Endothelial cell (in vitro differentiated cells): ENCODE data around the gene INTS12. TPM values are rescaled to one million over a fixed set of nuclear protein-coding genes. Genes with fewer than 3 reads are reported as not detected.

ENCODE experiments used
- DNase-seq: peaks from one replicate; pipeline ENCODE4 v3.0.0; 2021; ENCODE audit warnings: low spot score
- H3K27ac Mint-ChIP-seq: one replicate; pipeline ENCODE4 v1.8.0; 2021; ENCODE audit warnings: mixed read lengths, inconsistent platforms; ENCODE audit not compliant: unreplicated experiment
- H3K27me3 Mint-ChIP-seq: one replicate; pipeline ENCODE4 v1.8.0; 2021; ENCODE audit warnings: mild to moderate bottlenecking, moderate library complexity, mixed read lengths, inconsistent platforms; ENCODE audit not compliant: unreplicated experiment
- H3K36me3 Mint-ChIP-seq: one replicate; pipeline ENCODE4 v1.8.0; 2021; ENCODE audit warnings: mild to moderate bottlenecking, low read depth, mixed read lengths, inconsistent platforms; ENCODE audit not compliant: unreplicated experiment
- H3K4me1 Mint-ChIP-seq: one replicate; pipeline ENCODE4 v1.8.0; 2021; ENCODE audit warnings: mild to moderate bottlenecking, mixed read lengths, inconsistent platforms; ENCODE audit not compliant: unreplicated experiment
- H3K4me3 Mint-ChIP-seq: one replicate; pipeline ENCODE4 v1.8.0; 2021; ENCODE audit warnings: mild to moderate bottlenecking, mixed read lengths, inconsistent platforms; ENCODE audit not compliant: unreplicated experiment
- H3K9me3 Mint-ChIP-seq: one replicate; pipeline ENCODE4 v1.8.0; 2021; ENCODE audit warnings: mixed read lengths, inconsistent platforms; ENCODE audit not compliant: unreplicated experiment
- total RNA-seq: library from RNA; stranded (reverse); fragmentation: NEBNext Ultra II Directional; extraction: Animal tissue kit (Norgen Biotek cat#: 25700); gene quantifications from one replicate; pipeline ENCODE4 v1.2.1, GENCODE V29; 2021; ENCODE audit not compliant: unreplicated experiment
- TF ChIP-seq, protein P1 (sequence below): fragments of 200-600 bp; sonication (generic); IDR thresholded peaks from one replicate; pipeline ENCODE4 v1.5.0; 2021; ENCODE audit warnings: antibody characterized with exemption; ENCODE audit not compliant: unreplicated experiment

INTS12 gene
- total RNA-seq, 1 donor from 2014 or later = 16.0 TPM

DNA sequence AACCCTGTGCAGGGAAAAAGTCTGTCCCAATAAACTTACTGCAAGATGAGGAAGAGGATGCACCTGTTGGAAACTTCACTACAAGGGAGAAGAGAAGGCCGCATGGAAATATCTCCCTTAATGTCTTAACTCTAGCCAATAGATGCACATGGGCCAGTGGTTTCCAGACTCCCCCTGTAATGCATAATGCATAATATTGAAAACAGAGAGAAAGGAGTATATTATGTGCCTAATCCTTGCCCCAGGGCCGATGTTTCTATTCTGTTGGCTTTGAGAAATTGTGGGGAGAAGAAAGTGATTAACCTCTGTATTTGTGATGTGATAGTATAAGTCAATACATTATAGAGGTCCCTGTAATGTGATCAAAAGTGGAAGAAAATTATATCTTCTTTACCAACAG is 37.2 kb downstream of the INTS12 start:
- no peaks in the 10 kb centered on the region for H3K9me3 Mint-ChIP-seq
- peaks cover 2% of the 10 kb centered on the region for H3K4me1 Mint-ChIP-seq
- no peaks in the 10 kb centered on the region for H3K27me3 Mint-ChIP-seq
- H3K36me3 Mint-ChIP-seq = no peaks in the 10 kb centered on the region
- TF ChIP-seq, protein P1, sequence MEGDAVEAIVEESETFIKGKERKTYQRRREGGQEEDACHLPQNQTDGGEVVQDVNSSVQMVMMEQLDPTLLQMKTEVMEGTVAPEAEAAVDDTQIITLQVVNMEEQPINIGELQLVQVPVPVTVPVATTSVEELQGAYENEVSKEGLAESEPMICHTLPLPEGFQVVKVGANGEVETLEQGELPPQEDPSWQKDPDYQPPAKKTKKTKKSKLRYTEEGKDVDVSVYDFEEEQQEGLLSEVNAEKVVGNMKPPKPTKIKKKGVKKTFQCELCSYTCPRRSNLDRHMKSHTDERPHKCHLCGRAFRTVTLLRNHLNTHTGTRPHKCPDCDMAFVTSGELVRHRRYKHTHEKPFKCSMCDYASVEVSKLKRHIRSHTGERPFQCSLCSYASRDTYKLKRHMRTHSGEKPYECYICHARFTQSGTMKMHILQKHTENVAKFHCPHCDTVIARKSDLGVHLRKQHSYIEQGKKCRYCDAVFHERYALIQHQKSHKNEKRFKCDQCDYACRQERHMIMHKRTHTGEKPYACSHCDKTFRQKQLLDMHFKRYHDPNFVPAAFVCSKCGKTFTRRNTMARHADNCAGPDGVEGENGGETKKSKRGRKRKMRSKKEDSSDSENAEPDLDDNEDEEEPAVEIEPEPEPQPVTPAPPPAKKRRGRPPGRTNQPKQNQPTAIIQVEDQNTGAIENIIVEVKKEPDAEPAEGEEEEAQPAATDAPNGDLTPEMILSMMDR = no peak
- no peak overlapping the region for H3K27ac Mint-ChIP-seq
- no peak for DNase-seq
- H3K4me3 Mint-ChIP-seq = no peak overlapping the region

GRCh38 chr4:105670684-105671083 is 37.8 kb downstream of the INTS12 start:
- no peak for DNase-seq
- Mint-ChIP-seq H3K9me3 (no peaks in the 10 kb centered on the region), H3K27me3 (no peaks in the 10 kb centered on the region), H3K4me1 (peaks cover 2% of the 10 kb centered on the region), H3K36me3 (no peaks in the 10 kb centered on the region), H3K4me3 (no peak overlapping the region), H3K27ac (no peak overlapping the region)
- TF ChIP-seq, protein P1 = no peak

DNA sequence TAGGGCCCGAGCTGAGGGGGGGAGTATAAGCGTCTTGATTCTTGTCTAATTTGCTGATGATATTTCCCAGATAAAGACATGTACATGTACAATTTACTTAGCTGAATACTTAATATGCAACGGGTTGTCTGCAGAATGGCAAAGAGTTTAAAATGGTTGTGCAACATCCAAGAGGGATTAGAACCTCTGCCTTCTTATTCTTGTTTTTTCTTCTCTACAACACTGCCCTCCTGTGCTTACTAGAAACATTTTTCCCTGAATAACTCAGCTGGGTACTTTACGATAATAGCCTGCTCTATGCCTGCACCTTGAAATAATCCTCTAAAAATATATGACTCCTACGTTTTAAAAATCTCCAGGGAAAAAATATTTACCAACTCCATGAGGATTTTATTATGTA is 41.8 kb downstream of the INTS12 start:
- Mint-ChIP-seq H3K4me3 (no peak overlapping the region), H3K36me3 (no peaks in the 10 kb centered on the region), H3K4me1 (no peaks in the 10 kb centered on the region), H3K9me3 (no peaks in the 10 kb centered on the region), H3K27me3 (no peaks in the 10 kb centered on the region), H3K27ac (no peak overlapping the region)
- TF ChIP-seq, protein P1 = no peak
- DNase-seq = no peak

DNA sequence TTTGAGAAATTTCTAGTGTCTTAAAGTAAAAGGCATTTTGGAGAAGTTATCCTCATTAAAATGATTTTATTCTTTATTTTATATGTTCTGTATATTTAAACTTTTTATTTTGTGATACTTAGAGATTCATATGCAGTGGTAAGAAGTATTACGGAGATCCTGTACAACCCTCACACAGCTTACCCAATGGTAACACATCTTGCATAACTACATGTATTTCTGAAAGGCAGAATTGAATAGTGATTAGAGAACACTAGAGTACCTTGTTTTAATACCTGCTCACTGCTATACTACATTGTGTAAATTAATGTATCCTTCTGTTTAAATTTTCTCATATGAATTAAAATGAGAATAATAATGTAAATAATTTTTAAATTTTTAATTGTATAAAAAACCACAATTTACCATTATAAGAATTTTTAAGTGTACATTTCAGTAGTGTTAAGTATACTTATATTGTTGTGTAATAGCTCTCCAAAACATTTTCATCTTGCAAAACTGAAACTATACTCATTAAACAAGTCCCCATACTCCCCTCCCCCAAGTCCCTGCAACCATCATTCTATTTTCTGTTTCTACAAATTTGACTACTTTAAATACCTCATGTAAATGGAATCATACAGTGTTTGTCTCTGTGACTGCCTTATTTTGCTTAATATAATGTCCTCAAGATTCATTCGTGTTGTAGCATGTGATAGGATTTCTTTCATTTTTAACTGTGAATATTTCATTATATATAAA is 45.4 kb downstream of the INTS12 start:
- Mint-ChIP-seq H3K27ac (no peak overlapping the region), H3K4me1 (no peaks in the 10 kb centered on the region), H3K36me3 (no peaks in the 10 kb centered on the region), H3K4me3 (no peak overlapping the region), H3K9me3 (no peaks in the 10 kb centered on the region), H3K27me3 (no peaks in the 10 kb centered on the region)
- TF ChIP-seq, protein P1 = no peak
- DNase-seq = no peak

DNA sequence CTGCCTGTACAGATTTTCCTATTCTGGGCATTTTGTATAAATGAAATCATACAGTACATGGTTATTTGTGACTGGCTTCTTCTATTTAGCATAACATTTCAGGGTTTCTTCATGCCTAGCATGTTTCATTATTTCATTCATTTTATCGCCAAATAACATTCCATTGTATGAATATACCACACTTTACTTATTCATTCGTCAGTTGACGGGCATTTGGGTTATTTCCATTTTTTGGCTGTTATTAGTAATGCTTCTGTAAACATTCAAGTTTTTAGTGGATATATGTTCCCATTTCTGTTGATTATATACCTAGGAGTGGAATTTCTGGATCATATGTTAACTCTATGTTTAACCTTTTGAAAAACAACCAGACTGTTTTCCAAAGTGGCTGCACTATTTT is 47.5 kb downstream of the INTS12 start:
- no peaks in the 10 kb centered on the region for H3K4me1 Mint-ChIP-seq
- TF ChIP-seq, protein P1 = no peak
- no peak overlapping the region for H3K4me3 Mint-ChIP-seq
- no peak overlapping the region for H3K27ac Mint-ChIP-seq
- H3K36me3 Mint-ChIP-seq = no peaks in the 10 kb centered on the region
- no peak for DNase-seq
- no peaks in the 10 kb centered on the region for H3K9me3 Mint-ChIP-seq
- no peaks in the 10 kb centered on the region for H3K27me3 Mint-ChIP-seq
